CMK (cell line): ENCODE results near the gene ADCYAP1R1.
A peak's percentile ranks its signal among the peaks of the same experiment; 100 is the strongest.

Experiments
- DNase-seq: peaks from one replicate; pipeline ENCODE4 v3.0.0-alpha.2; 2010; ENCODE audit warnings: low read depth

The ADCYAP1R1 gene

DNA sequence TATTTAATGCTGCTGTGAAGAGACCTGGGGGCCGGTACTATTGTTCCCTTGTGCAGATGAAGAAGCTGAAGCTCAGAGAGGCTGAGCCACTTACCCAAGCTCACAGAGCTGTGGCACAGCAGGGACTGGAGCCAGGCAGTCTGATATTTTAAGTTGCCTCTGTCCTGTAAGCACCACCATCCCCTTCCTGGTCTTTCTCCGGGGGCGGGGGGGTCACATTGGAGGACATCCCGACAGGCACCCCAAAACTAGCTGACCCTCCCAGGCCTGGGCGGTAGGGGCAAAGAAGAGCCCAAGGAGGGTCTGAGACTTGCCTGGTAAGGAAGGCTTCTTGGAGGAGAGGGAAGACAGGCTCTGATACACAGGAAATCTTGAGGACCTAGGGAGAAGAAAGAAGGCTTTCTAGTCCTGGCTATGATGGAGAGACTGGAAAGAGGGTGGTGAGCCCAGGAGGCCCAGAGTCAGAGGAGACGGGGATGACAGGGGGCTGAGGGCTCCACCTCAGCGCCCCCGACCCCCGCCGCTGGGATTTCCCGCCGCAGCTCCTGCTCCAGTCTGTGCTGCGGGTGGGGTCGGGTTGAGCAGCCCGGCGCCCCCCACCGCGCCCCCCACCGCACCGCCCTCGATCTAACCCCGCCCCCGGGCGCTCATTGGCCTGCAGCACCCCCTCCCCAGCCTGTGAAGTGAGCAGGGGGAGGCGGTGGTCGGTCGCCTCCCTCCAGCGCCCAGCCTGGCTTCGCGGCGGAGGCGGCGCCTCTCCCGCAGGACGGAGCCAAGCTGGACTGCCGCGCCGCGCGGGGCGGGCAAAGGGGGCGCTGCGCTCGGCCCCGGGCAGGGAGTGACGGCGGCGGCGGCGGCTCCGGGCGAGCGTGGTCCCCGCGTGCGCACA, at the start of gene ADCYAP1R1:
ADCYAP1R1 (plus strand) TSS at position 711 of the 889 bp plus-strand sequence. CDS start 10,957 bp downstream, outside the sequence.
- DNase-seq = no peak

DNA sequence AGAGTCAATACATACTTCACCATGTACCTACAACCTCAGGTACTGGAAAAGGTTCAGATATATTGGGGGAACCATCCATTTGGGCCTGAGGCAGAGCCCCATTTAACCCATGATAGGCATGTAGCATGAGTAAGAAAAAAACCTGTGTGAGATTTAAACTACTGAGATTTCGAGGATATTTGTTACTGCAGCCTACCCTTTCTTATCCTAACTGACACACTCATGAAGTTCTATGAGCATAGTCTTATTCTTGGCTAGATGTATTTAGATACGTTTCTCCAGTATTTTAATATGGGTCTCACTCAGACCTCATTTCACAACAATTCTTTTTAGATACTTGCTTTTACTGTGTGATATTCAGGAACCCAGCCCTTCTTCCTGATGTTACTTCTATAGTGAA, 49.0 kb upstream of the ADCYAP1R1 start:
- no peak for DNase-seq

DNA sequence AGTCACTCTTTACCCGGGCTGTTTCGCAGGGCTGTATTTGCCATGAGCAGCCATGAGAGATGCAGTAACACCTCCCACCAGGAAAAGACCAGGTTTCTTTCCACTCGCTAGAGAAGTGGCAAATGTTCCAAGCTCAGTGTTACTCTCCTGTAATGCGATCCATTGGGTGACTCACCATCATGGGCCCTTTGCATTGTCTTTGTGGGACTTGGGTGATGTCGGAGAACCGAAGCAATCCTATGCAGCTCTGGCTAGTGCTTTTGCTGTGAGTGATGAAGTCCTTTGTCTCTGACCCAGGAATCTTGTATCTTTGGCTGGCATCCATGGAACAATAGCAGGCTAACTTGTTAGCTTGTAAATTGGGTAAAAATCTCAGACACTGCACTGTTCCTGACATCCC, 48.4 kb upstream of the ADCYAP1R1 start:
- DNase-seq = no peak

DNA sequence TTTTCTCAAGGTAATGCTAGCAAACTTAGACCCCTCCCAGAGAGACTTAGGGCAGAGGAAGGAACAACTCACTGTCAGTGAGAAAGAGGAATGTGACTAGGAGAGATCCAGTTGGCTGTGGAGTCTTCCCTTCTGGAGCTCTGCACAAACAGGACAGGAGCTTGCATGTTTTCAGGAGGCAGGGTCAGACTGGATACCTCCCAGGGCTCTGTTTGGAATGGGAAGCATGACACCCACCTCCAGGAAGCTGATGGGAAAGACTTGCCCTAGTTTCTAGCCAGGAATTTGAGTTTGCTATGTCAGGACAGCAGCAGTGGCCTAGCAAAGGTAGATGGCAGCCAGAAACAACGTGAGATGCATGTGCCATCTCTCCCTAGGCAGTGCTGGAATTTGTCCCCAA, 47.7 kb upstream of the ADCYAP1R1 start:
- no peak for DNase-seq

DNA sequence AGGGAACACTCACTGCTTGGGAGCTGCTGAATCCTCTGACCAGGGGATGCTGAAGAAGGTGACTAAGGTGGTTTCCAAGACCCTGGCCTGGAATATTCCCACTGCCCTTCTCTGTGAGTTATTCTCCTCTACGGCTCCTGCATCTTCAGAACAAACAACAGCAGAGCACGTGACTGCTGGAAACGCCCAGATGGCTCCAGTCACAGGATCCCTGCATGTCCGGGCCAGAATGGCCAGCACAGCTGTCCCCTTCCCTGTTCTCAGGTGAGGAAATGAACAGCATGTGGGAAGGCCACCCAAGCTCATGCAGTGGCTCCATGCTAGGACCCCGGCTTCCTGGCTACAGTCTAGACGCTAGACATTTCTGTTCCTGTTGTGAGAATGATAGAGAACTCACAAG, 45.3 kb upstream of the ADCYAP1R1 start:
- no peak for DNase-seq

DNA sequence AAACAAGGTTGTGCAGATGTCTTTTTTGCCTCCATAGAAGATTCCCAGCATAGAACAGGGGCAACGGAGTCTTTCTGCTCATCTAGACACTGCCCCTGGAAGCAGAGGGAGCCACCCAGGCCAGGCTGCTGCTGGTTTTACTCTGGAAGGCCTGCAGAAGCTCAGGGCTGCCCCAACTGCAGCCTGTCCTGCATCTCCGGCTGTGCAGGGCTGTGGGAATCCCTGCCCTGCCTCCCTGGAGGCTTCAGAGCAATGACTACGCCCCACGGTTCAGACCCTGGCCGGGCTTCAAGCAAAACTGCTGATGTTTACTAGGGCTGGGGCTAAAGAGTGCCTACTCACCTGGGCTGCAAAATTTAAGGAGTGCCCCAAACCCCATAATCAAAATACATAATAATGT, 44.5 kb upstream of the ADCYAP1R1 start:
- DNase-seq = no peak

DNA sequence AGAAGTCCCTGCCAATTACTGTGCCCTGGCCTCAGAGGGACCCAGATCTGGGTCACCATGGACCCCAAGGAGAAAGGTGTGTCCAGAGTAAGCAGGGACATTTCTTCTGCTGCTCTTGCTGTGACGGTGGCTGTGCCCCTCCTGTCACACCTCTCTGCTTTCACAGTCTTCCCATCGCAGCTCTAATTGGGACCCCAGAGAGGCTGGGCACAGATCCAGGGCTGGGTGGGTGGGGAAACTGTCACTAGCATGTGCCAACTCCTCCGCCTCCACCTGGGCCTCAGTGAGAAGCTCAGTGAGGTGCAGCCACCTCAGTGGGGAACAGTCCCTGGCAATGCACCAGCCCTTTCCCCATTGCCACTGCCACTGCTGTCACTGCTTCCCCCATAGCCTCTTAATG, 37.3 kb upstream of the ADCYAP1R1 start:
- DNase-seq = no peak

DNA sequence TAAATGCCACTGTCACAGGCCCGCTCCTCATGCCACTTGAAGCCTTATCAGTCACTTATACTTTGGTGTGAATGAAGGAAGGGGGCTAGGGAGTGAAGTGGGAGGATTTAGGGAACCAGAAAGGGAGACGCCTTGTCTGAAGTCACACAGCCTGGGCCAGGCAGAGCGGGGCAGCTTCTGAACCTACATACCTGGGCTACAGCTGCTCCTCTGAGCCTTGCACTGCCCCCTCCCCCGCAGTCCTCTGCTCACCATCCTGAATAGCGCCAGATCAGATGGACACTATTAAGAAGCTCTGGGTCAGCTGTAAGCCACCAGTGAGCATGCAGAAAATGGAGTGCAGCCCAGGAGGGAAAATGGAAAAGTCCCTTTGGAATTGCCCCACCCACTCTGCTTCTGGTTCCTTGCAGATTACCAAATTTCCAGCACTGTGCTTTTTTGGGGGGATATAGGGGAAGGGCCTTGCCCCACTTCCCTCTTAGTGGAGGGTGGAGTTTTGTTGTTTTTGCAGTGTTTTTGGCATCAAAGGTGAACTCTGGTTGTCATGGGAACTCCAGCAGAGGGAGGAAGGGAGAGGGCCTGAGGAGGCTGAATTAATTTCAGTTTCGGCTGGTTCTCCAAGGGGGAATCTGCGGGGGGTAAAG, 35.0 kb upstream of the ADCYAP1R1 start:
- DNase-seq = no peak

DNA sequence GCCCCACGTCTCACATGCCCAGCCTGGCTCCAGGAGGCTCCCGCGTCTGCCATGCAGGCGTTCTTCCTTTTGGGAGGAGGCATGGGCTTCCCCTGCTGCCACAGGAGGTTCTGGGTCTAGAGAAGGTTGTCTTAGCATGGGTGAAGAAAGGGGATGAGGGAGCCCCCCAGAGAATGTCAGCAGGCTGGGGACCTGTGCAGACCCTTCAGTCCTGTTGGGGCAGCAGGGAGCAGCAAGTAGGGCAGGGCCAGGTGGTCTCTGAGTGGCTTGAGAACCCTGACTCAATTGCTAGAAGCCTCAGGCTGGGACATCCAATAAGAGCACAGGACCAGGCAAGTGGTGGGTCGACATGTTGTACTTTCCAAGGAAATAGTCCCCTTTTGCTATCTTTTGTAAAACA, 34.4 kb upstream of the ADCYAP1R1 start:
- no peak for DNase-seq

DNA sequence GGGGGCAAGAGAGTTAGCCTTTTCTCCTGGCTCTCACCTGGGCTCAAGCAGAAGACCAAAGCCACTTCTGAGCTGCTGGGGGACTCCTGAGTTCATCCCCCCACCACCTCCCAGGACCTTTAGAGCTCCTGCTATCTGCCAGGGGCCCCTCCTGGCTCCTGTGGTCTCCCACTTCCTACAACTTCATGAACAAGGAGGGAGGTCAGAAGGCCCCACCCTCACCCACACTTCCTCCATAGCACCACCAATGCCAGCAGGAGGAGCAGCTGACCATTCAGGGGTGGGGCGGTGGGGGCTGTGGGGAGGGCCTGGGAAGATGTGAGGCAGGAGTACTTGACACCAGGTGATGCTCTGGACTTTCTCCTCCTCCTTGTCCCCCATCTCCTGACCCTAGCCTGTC, 32.6 kb upstream of the ADCYAP1R1 start:
- peak; percentile 15 for DNase-seq

DNA sequence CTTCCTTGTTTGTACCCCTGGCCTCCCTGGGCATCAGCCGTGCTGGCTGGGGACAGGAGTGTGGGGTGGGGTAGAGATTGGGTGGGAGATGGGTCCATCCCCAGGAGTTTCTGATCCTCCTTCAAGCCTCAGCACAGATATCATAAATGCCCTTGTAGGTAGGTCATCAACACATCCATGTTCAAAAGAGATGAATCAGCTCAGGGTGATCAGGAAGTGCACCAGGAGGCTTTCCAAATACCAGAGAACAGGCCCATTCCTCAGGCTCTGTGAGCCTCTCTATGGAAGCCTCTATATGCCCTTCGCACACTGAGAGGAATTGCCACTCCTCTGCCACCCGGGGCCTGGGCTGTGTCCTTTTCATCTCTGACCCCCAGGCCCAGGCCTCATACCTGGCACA, 31.9 kb upstream of the ADCYAP1R1 start:
- no peak for DNase-seq

DNA sequence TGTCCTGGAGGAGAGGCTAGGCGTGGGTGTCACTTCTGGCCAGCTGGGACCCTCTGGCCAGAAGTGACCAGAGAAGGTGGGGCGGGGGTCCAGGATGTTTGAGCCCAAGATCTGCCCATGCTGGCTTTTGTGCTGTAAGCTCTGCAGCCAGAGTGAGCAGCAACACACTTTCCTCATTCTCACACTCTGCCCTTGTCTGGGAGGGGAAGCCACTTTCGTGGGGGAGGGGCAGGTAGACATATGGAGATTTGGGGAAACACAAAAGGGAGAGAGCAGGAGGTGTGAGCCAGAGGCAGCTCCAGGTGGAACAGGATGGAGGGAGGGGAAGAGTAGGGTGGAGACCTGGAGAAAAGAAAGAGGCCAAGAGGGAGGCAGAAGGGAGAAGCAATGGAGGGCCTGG, 31.5 kb upstream of the ADCYAP1R1 start:
- DNase-seq = no peak

DNA sequence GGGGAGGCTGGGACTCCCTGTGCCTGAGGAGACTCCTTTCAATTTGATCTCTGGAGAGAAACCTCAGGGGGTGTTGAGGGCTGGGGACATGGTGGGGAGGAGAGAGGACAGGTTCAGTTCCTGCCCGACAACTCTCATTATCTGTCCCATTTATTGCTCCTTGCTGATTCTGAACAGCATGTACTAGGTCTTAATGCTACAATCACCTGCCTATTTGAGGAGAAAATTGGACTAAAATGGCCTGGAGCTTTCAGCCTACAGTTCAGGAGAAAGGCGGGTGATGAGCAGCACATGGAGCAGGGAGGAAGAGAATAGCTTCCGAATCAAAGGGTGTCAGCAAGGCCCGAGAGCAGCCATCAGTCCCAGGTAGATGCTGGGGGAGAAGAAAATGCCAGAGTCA, 30.0 kb upstream of the ADCYAP1R1 start:
- DNase-seq = no peak

DNA sequence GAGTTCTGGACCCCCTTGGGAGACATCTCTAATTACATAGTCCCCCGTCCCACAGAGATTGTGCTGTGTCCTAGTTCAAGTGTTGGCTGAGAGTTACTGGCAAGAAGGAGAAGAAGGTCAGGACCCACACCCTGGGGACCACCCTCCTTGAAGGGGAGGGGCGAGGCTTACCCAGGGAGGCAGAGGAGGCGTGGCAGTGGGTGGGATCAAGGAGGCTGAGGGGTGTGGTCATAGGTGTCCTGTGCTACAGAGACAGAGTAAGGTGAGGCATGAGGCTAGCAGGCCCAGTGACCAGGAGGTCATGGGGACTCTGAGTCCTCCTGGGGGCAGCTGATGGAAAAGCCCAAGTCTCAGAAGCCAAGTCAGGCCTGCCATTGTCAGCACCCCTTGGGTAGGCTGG, 29.4 kb upstream of the ADCYAP1R1 start:
- DNase-seq = no peak

DNA sequence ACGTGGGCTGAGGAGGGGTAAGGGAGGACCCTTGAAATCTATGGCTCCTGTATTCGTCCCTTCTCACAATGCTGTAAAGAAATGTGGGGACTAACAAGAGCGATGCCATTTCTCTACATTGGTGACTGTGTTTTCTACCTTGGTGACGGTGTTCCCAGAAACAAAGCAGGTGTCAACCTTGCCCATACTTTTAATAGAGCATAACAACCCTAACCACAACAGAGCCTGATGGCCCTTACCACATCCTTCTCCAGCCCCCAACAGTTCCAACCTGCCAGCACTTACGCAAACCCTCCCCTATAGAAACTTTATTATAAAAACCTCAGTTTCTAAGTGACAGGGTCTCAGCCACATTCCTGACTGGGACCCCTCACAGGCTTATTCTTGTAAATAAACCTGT, 28.2 kb upstream of the ADCYAP1R1 start:
- no peak for DNase-seq

DNA sequence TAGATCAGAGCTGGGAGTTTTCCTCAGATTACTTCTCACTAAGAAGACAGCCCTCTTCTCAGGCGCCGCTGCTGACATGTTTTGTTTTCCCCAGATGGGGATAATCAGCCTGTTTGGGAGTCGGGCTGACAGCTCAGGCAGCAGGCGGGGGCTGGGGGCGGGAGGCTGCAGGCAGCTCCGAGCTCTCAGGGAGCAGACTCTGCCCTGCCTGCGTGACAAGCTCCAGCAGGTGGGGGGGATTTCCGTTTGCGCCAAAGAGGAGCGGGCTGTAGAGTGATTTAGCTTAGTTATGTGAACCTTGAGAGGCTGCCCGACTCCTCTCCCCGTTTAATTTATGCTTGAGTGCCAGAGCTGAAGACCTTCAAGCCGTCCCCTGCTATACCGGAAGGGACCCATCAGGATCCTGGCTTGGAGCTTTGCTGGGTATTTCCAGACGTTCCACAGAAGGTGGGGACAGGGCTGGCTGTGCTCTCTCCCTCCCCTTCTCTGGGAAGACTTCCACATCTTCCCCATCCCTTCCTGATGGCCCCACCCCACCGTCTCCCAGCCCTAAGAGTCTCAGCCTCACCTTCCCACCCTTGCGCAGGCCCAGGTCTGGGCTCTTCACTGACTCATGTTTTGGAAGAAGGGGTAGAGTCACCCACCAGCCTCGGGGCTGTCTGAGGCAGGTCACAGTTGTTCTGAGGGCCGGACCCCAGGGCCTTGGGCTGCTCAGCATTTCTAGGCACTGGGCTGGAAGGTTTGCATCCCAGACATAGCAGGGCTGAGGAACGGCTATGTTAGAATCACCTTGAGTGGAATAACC, 24.7 kb upstream of the ADCYAP1R1 start:
- DNase-seq = no peak

DNA sequence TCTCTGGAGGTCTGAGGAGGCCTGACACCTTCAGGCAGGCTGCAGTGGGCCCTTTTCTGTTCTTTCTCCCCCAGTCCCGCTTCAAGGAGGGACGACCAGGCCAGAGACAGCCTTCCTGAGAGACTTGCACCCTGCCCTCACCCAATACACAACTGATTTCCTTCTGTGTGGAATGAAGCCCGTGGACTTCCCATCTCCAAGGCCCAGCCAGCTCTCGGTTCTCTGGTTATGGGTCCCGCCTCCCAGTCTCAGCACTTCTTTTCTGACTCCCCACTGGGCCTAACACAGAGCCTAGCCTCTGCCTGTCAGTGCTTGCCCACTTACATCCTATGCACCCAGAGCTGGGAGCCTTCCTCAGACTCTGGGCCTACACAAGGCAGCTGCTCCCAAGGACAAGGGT, 24.1 kb upstream of the ADCYAP1R1 start:
- DNase-seq = no peak

DNA sequence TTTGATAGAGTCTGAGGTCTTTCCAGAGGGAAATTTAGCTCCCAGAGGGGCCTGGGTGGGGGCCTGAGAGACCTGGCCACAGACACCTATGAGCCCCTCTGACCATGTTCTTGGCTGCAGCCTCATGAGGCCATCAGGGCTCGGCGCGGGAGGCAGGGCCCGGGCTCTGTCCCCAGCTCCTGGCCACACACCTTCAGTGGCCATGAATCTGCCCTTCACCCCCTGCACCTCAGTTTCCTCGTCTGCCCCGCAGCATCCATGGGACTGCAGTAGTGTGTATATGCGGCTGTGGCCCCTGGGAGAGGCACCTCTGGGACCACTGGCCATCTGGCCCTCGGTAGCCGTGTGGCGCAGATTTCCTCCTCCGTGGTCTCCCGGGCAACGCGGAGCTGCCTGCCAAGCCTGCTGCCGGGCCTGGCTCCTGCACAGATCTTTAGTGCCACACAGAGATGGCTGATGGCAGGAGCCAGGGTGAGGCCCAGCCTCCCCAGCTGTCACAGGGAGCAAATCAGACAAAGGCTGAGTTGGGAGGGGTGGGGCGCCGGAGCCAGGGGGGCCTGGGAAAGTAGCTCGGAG, 23.6 kb upstream of the ADCYAP1R1 start:
- DNase-seq = no peak

DNA sequence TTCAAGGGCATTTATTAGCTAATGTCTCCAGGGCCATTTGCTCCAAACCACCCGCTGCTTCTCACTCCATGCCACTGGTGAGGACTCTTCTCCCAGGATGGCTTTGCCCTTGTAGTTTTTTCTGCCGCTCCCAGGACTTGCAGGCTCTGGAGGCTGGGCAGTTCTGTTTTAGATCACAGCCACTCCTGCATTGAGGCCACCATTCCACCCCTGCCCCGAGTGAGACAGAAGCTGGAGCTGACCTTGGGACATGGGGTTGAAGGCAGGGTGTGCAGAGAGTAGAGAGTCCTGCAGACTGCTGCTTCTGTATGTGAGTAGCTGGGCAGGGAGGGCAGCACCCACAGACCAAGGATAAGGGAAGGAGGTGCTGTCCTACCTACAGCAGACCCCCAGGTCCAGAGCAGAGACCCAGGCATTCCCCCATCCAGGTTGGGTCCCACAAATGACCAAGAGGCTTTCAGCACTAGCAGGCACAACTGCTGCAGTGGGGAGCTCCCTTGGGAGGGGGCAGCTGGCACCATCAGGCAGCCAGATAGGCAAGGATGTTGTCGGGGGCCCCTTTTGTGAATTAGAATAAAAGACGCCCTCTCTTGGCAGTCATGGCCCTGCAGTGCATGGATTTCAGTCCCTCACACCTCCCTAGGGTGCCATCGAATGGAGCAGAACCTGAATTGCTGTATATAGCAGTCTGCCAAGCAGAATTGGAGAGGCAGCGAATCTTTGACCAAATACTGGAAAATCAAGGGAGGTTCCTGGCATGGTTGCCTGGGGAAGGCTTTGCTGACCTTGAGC, 22.7 kb upstream of the ADCYAP1R1 start:
- no peak for DNase-seq

DNA sequence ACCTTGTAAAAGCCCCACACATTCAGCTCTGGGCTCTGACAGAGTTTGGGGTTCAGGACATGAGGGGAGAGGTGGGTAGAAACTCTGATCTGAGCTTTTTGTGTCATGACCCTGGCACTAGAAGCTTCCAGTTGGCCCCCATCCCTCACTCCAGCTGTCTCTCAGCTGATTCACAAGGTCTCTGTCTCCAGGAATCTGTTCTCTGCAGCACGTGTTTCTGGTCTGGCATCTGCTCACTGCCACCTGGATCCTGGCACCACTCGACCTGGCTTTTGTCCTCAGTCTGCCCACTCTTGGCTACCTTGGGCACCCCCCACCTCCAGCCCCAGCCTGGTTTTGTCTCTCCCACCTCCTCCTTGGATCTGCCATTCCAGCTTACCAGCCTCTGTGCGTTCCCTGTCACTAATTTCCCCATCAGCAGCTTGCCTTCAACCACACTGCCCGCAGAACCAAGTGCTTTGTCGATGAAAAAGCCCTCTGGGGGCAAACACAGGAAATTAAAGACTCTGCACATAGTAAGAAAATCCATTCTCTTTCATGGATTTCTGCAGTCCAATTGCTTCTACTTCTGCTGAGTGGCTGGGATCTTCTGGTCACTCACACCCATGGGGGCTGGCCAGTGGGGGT, 18.3 kb upstream of the ADCYAP1R1 start:
- no peak for DNase-seq

DNA sequence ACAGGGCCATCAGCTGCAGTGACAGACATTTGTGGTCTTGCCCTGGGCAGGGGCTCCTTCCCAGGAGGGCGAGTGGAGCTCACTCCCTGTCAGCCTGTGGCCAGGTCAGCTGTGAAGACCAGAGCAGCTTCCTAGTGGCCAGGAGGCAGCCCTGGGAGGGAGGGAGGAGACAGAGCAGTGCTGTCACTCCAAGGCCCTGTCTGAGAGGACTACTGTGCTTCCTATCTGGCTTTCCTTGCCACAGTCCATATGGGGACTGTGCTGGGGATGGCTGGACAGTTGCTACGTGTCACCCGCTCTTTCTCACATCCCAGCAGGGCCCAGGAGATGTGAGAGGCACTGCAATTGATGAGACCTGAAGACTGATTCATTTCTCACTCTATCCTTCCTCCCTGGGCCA, 15.2 kb upstream of the ADCYAP1R1 start:
- DNase-seq = no peak
